Neural cell (in vitro differentiated cells): ENCODE data around the gene CCNH. TPM values are rescaled to one million over a fixed set of nuclear protein-coding genes. Genes with fewer than 3 reads are reported as not detected.

Source experiments
- H2AFZ ChIP-seq: fragments of 200-600, 300-800 bp; sonication (generic), shearing (Covaris generic); 2 replicates; pipeline ENCODE4 v1.6.0; 2014; ENCODE audit warnings: low read depth, mild to moderate bottlenecking, antibody characterized with exemption, low read length, moderate library complexity
- H3F3A ChIP-seq: fragments of 200-600 bp; shearing (Covaris generic); 2 replicates; pipeline ENCODE4 v1.6.1; 2016; ENCODE audit warnings: mild to moderate bottlenecking, moderate library complexity, mixed read lengths, antibody characterized with exemption, low read length; ENCODE audit not compliant: insufficient read depth, poor library complexity, severe bottlenecking
- H3K27ac ChIP-seq: fragments of 200-600, 300-800 bp; sonication (generic), shearing (Covaris generic); 2 replicates; pipeline ENCODE4 v1.5.1; 2014; ENCODE audit warnings: mild to moderate bottlenecking, low read length, moderate library complexity
- H3K27me3 ChIP-seq: fragments of 300-800, 200-600 bp; sonication (generic), shearing (Covaris generic); 2 replicates; pipeline ENCODE4 v1.6.0; 2014; ENCODE audit warnings: mild to moderate bottlenecking, low read depth, low read length, moderate library complexity; ENCODE audit not compliant: insufficient read depth
- H3K36me3 ChIP-seq: fragments of 300-800, 200-600 bp; sonication (generic), shearing (Covaris generic); 2 replicates; pipeline ENCODE4 v1.5.1; 2014; ENCODE audit warnings: mild to moderate bottlenecking, antibody characterized with exemption, low read length, moderate library complexity; ENCODE audit not compliant: insufficient read depth
- H3K4me2 ChIP-seq: fragments of 300-800, 200-600 bp; sonication (generic), shearing (Covaris generic); 2 replicates; pipeline ENCODE4 v1.6.0; 2014; ENCODE audit warnings: mild to moderate bottlenecking, low read length
- H3K4me3 ChIP-seq: fragments of 300-800, 200-600 bp; sonication (generic), shearing (Covaris generic); 2 replicates; pipeline ENCODE4 v1.5.1; 2014; ENCODE audit warnings: mild to moderate bottlenecking, low read length, moderate library complexity
- H3K79me2 ChIP-seq: fragments of 200-600 bp; shearing (Covaris generic); replicated peaks from 2 replicates; pipeline ENCODE4 v1.6.0; 2014; ENCODE audit warnings: mild to moderate bottlenecking, low read length, moderate library complexity; ENCODE audit not compliant: insufficient read depth
- H3K9ac ChIP-seq: fragments of 300-800, 200-600 bp; sonication (generic), shearing (Covaris generic); 2 replicates; pipeline ENCODE4 v1.6.1; 2016; ENCODE audit warnings: mild to moderate bottlenecking, low read length, mixed read lengths
- H3K9me2 ChIP-seq: fragments of 200-600 bp; shearing (Covaris generic); 2 replicates; pipeline ENCODE4 v1.6.1; 2016; ENCODE audit warnings: mild to moderate bottlenecking, low read length, mixed read lengths; ENCODE audit not compliant: insufficient read depth
- H3K9me3 ChIP-seq: fragments of 200-600, 300-800 bp; sonication (generic), shearing (Covaris generic); 2 replicates; pipeline ENCODE4 v1.6.1; 2016; ENCODE audit warnings: mild to moderate bottlenecking, mixed run types, low read length, moderate library complexity, mixed read lengths
- H4K20me1 ChIP-seq: fragments of 200-600 bp; shearing (Covaris generic); 2 replicates; pipeline ENCODE4 v1.6.1; 2016; ENCODE audit warnings: mild to moderate bottlenecking, mixed run types; ENCODE audit not compliant: insufficient read depth
- EP300 ChIP-seq: fragments of 450-650 bp; conservative IDR thresholded peaks from 2 replicates; pipeline ENCODE4 v1.6.1; 2014; ENCODE audit warnings: antibody characterized with exemption, mild to moderate bottlenecking, moderate library complexity; ENCODE audit not compliant: poor library complexity, severe bottlenecking
- EZH2 ChIP-seq: fragments of 200-600, 300-800 bp; shearing (Covaris generic), sonication (generic); IDR thresholded peaks from 2 replicates; pipeline ENCODE4 v1.6.1; 2014; ENCODE audit warnings: antibody characterized with exemption, low read length, borderline replicate concordance, mild to moderate bottlenecking; ENCODE audit not compliant: insufficient read depth, poor library complexity, severe bottlenecking
- MXI1 ChIP-seq: fragments of 450-650 bp; conservative IDR thresholded peaks from 2 replicates; pipeline ENCODE4 v1.6.1; 2014; ENCODE audit warnings: antibody characterized with exemption, mild to moderate bottlenecking; ENCODE audit not compliant: poor library complexity, severe bottlenecking
- POLR2AphosphoS5 ChIP-seq: IDR thresholded peaks from 2 replicates; pipeline ENCODE4 v1.6.1; 2012
- RAD21 ChIP-seq: fragments of 450-650 bp; conservative IDR thresholded peaks from 2 replicates; pipeline ENCODE4 v1.6.1; 2014; ENCODE audit warnings: antibody characterized with exemption, mild to moderate bottlenecking, moderate library complexity
- REST ChIP-seq: IDR thresholded peaks from 2 replicates; pipeline ENCODE4 v1.6.1; 2012; ENCODE audit warnings: borderline replicate concordance
- SMC3 ChIP-seq: fragments of 450-650 bp; conservative IDR thresholded peaks from 2 replicates; pipeline ENCODE4 v1.6.1; 2014; ENCODE audit warnings: antibody characterized with exemption, mild to moderate bottlenecking, moderate library complexity; ENCODE audit not compliant: poor library complexity
- TAF1 ChIP-seq: IDR thresholded peaks from 2 replicates; pipeline ENCODE4 v1.6.1; 2012; ENCODE audit warnings: low read depth
- polyA plus RNA-seq: library from polyadenylated mRNA; depleted of rRNA; stranded (reverse); fragments of >200 nt; gene quantifications from 2 replicates; pipeline ENCODE4 v1.2.3, GENCODE V29; 2014
- TF ChIP-seq, protein P1 (sequence below): fragments of 450-650 bp; IDR thresholded peaks from 2 replicates; pipeline ENCODE4 v1.5.1; 2014; ENCODE audit warnings: antibody characterized with exemption, mild to moderate bottlenecking, moderate library complexity; ENCODE audit not compliant: poor library complexity, severe bottlenecking

Gene CCNH
- polyA plus RNA-seq, 1 donor from 2014 or later, result 127 TPM

GRCh38 chr5:87382224-87382623 is 30.5 kb downstream of the CCNH start:
- Histone ChIP-seq H4K20me1 (no peaks in the 10 kb centered on the region), H3K9me2 (no peaks in the 10 kb centered on the region), H3K27me3 (no peaks in the 10 kb centered on the region), H3K9ac (no peak overlapping the region), H3K36me3 (no peaks in the 10 kb centered on the region), H3K4me3 (no peak overlapping the region), H3K79me2 (no peaks in the 10 kb centered on the region), H3K27ac (no peak overlapping the region), H3F3A (no peaks in the 10 kb centered on the region), H2AFZ (no peak overlapping the region), H3K9me3 (no peaks in the 10 kb centered on the region), H3K4me2 (no peak overlapping the region)
- TF ChIP-seq MXI1 (no peak), EP300 (no peak), REST (no peak), EZH2 (no peak), TAF1 (no peak), SMC3 (no peak), RAD21 (no peak), POLR2AphosphoS5 (no peak)
- TF ChIP-seq, protein P1, sequence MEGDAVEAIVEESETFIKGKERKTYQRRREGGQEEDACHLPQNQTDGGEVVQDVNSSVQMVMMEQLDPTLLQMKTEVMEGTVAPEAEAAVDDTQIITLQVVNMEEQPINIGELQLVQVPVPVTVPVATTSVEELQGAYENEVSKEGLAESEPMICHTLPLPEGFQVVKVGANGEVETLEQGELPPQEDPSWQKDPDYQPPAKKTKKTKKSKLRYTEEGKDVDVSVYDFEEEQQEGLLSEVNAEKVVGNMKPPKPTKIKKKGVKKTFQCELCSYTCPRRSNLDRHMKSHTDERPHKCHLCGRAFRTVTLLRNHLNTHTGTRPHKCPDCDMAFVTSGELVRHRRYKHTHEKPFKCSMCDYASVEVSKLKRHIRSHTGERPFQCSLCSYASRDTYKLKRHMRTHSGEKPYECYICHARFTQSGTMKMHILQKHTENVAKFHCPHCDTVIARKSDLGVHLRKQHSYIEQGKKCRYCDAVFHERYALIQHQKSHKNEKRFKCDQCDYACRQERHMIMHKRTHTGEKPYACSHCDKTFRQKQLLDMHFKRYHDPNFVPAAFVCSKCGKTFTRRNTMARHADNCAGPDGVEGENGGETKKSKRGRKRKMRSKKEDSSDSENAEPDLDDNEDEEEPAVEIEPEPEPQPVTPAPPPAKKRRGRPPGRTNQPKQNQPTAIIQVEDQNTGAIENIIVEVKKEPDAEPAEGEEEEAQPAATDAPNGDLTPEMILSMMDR, result no peak

- TF ChIP-seq RAD21, result no peak
- no peak for TF ChIP-seq MXI1
- TF ChIP-seq EP300, result no peak
- no peak for TF ChIP-seq POLR2AphosphoS5
- no peak for TF ChIP-seq TAF1
- TF ChIP-seq EZH2, result no peak
- H3K79me2 ChIP-seq, result no peaks in the 10 kb centered on the region
Measured at GRCh38 chr5:87372705-87373104, 40.0 kb downstream of the CCNH start.

More at GRCh38 chr5:87372705-87373104, 40.0 kb downstream of the CCNH start:
- Histone ChIP-seq H3K27ac (no peak overlapping the region), H3K4me3 (no peak overlapping the region), H3K9me2 (no peaks in the 10 kb centered on the region), H4K20me1 (no peaks in the 10 kb centered on the region), H2AFZ (no peak overlapping the region), H3K4me2 (no peak overlapping the region), H3K36me3 (peaks cover 15% of the 10 kb centered on the region), H3K27me3 (no peaks in the 10 kb centered on the region), H3F3A (no peaks in the 10 kb centered on the region), H3K9ac (no peak overlapping the region), H3K9me3 (no peaks in the 10 kb centered on the region)
